Activated naive CD8-positive, alpha-beta T cell treated with anti-CD3 and anti-CD28 coated beads for 36 hours (primary cell): ENCODE results near the gene GTF2IRD1. TPM values are rescaled to one million over a fixed set of nuclear protein-coding genes. Genes with fewer than 3 reads are reported as not detected.
"Not testable (repeated sequence)": the region's sequence is repeated elsewhere in the genome, so short reads cannot be mapped to it uniquely, and the experiment has no call there.

Experiments
- DNase-seq: peaks from one replicate; pipeline ENCODE4 v3.0.0; 2021
- H3K27ac Mint-ChIP-seq: one replicate; pipeline ENCODE4 v1.8.0; 2022; ENCODE audit warnings: mild to moderate bottlenecking, moderate library complexity, mixed read lengths
- H3K27me3 Mint-ChIP-seq: one replicate; pipeline ENCODE4 v1.8.0; 2022; ENCODE audit warnings: mild to moderate bottlenecking, mixed read lengths
- H3K36me3 Mint-ChIP-seq: one replicate; pipeline ENCODE4 v1.8.0; 2021; ENCODE audit warnings: mild to moderate bottlenecking, mixed read lengths
- H3K4me1 Mint-ChIP-seq: one replicate; pipeline ENCODE4 v1.8.0; 2021; ENCODE audit warnings: mixed read lengths
- H3K4me3 Mint-ChIP-seq: one replicate; pipeline ENCODE4 v1.8.0; 2022; ENCODE audit warnings: mild to moderate bottlenecking, moderate library complexity, mixed read lengths
- H3K9me3 Mint-ChIP-seq: one replicate; pipeline ENCODE4 v1.8.0; 2022; ENCODE audit warnings: mixed read lengths
- total RNA-seq, 2 experiments: library from RNA; stranded (reverse); gene quantifications; one replicate each; pipeline ENCODE4 v1.2.3, GENCODE V29; 2021

Gene GTF2IRD1, protein sequence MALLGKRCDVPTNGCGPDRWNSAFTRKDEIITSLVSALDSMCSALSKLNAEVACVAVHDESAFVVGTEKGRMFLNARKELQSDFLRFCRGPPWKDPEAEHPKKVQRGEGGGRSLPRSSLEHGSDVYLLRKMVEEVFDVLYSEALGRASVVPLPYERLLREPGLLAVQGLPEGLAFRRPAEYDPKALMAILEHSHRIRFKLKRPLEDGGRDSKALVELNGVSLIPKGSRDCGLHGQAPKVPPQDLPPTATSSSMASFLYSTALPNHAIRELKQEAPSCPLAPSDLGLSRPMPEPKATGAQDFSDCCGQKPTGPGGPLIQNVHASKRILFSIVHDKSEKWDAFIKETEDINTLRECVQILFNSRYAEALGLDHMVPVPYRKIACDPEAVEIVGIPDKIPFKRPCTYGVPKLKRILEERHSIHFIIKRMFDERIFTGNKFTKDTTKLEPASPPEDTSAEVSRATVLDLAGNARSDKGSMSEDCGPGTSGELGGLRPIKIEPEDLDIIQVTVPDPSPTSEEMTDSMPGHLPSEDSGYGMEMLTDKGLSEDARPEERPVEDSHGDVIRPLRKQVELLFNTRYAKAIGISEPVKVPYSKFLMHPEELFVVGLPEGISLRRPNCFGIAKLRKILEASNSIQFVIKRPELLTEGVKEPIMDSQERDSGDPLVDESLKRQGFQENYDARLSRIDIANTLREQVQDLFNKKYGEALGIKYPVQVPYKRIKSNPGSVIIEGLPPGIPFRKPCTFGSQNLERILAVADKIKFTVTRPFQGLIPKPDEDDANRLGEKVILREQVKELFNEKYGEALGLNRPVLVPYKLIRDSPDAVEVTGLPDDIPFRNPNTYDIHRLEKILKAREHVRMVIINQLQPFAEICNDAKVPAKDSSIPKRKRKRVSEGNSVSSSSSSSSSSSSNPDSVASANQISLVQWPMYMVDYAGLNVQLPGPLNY
- 1 to 10 TPM; 2.0 to 2.2 TPM for total RNA-seq

DNA sequence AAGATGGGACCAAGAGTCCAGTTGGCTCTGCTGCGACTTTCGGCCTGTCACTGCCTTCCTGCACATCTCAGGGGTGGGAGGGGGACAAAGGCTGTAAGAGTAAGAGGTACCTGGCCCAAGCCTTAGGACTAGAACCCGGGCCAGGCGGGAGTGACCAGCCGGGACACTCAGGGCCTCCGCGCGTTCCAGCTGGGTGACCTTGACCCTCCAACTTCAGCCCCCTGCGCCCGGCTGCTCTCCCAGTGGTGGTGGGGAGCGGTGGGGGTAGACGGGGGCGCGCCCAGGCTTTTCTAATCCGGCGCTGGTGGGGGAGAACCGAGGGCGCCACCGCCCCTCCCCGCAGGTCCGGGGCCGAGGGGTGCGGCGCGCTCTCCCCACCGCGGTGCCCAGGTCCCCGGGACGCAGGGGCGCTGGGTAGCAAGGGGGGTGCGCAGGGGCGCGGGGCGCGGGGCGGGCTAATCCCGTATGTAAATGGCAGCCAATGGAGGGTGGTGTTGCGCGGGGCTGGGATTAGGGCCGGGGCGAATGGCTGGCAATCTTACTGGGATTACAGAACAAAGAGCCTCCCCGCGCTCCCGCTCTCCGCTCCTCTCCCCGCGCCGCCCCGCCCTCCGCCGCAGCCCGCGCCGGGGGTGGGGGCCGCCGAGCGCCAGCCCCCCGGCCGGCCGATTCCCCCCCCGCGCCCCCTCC lies at the start of gene GTF2IRD1:
Gene GTF2IRD1 (plus strand): TSS at position 585 of the 690 bp plus-strand sequence. CDS start 54,175 bp downstream, outside the sequence.
- H3K27me3 Mint-ChIP-seq: no peaks in the 10 kb centered on the region
- no peaks in the 10 kb centered on the region for H3K36me3 Mint-ChIP-seq
- H3K4me1 Mint-ChIP-seq: peaks cover 15% of the 10 kb centered on the region
- no peaks in the 10 kb centered on the region for H3K9me3 Mint-ChIP-seq
- H3K4me3 Mint-ChIP-seq: peak within 1 kb of the TSS; percentile 76
- DNase-seq: peak; percentile 60
- H3K27ac Mint-ChIP-seq: peak within 1 kb of the TSS; percentile 89

DNA sequence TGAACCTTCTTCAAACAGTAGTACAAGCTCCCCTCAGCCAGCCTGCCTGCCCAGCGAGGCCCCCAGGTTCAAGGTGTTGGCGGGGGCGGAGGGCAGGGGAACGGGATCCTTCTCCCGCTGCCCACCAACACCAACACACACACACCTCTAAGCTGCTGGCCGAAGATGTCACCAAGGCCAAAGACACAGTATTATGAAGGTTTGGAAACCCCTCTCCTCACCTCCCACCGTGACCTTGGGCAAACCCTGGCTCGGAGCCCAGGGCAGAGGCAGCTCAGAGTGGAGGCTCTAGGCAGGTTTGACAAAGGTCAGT lies 49.4 kb upstream of the GTF2IRD1 start:
- no peaks in the 10 kb centered on the region for H3K36me3 Mint-ChIP-seq
- H3K27me3 Mint-ChIP-seq: no peaks in the 10 kb centered on the region
- no peak for DNase-seq
- H3K9me3 Mint-ChIP-seq: no peaks in the 10 kb centered on the region
- no peak overlapping the region for H3K4me3 Mint-ChIP-seq
- peaks cover 2% of the 10 kb centered on the region for H3K4me1 Mint-ChIP-seq
- no peak overlapping the region for H3K27ac Mint-ChIP-seq

DNA sequence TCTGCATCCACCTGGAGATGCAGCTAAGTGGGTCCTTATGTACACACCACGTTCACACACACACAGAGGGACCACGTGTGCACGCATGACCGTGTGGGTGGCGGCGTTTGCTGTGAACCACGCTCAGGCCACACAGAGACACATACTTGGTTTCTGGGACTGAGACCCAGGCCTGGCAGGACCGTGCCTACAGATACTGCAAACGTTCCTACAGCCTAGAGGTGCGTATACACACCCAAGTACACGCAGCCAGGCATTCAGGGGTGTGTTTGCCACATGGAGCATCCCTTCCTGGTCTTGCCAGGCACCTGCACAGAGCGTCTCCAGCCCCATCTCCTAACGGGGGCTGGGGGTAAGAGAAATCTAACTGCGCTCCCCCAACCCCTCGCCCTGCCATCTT lies 49.0 kb upstream of the GTF2IRD1 start:
- Mint-ChIP-seq H3K36me3 (no peaks in the 10 kb centered on the region), H3K27me3 (no peaks in the 10 kb centered on the region), H3K4me1 (peaks cover 2% of the 10 kb centered on the region), H3K27ac (no peak overlapping the region), H3K9me3 (no peaks in the 10 kb centered on the region), H3K4me3 (no peak overlapping the region)
- DNase-seq: no peak

DNA sequence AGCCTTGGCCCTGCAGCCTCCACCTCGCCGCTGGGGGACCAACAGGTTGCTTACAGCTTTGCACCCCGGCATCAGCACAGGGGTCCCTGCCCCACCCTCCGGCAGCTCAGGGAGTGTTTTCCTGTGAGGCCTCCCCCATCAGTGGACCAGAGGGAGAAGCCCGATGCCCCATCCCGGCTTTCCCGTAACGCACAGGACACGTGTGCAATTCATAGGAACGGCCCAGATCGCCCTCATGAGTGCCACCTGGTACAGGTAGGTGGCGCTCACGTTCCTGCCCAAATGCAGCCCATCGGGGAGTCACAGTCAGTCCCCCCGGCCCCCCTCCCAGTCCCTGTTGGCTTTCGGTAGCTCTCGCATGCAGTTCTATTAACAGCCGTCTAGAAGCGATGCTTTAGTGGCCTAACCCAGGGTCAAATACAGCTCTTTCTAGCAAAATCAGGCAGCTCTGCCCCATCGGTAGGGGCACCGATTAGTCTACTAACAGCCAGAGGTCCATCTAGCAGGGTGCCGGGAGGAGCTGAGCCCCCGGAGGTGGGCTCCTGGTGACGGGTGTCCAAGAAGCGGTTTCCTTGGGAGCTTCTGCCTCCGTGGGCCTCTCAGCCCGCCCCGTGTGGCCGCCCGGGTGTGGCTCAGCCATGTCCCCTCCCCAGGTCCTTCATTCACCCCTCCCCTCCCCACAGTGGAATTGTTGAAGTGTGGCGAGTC lies 48.4 kb upstream of the GTF2IRD1 start:
- Mint-ChIP-seq H3K27ac (no peak overlapping the region), H3K9me3 (no peaks in the 10 kb centered on the region), H3K4me3 (no peak overlapping the region), H3K36me3 (no peaks in the 10 kb centered on the region), H3K4me1 (peaks cover 2% of the 10 kb centered on the region), H3K27me3 (no peaks in the 10 kb centered on the region)
- DNase-seq: peak; percentile 12

DNA sequence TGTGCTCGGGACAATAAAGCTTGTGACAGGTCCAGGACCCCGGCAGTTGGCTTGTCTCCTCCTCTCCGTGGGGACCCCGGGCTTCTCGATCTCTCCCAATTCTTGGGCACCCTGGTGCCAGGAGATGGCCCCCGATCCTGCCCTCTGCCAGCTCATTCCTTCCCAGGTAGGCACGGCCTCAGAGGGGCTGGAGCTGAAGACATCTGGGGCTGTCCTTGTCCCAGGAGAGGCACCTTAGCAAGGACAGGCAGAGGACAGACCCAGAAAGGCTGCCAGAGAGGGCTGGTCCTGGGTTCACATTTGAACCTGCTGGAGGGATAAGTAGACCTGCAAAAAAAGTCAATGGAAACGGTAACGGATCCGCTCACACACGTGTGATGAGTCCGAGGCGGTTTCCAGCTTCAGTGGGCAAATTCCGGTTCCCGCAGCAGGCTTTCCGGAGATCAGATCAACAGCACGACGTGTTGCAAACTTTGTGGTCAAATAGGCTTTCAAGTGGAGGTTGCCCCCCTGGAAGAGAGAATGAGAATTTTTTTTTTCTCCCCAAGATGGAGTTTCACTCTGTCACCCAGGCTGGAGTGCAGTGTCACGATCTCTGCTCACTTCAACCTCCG lies 47.7 kb upstream of the GTF2IRD1 start:
- Mint-ChIP-seq H3K27ac (no peak overlapping the region), H3K36me3 (no peaks in the 10 kb centered on the region)

DNA sequence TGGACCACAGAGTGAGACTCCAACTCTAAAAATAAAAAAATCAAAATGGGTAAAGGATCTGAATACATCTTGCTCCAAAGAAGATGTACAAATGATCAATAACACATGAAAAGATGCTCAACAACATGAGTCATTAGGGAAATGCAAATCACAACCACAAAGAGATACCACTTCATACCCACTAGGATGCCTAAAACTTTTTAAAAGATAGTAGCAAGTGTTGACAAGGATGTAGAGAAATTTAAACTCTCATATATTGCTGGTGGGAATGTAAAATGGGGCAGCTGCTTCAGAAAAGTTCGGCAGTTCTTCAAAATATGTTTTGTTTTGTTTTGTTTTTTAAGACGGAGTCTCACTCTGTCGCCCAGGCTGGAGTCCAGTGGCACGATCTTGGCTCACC lies 45.7 kb upstream of the GTF2IRD1 start:
- Mint-ChIP-seq H3K4me1 (peaks cover 2% of the 10 kb centered on the region), H3K27ac (no peak overlapping the region), H3K27me3 (no peaks in the 10 kb centered on the region), H3K36me3 (no peaks in the 10 kb centered on the region), H3K4me3 (no peak overlapping the region), H3K9me3 (no peaks in the 10 kb centered on the region)
- no peak for DNase-seq

More for the DNA sequence above, 47.7 kb upstream of the GTF2IRD1 start:
- Mint-ChIP-seq H3K4me3 (no peak overlapping the region), H3K27me3 (no peaks in the 10 kb centered on the region), H3K4me1 (peaks cover 2% of the 10 kb centered on the region), H3K9me3 (no peaks in the 10 kb centered on the region)
- DNase-seq: no peak

DNA sequence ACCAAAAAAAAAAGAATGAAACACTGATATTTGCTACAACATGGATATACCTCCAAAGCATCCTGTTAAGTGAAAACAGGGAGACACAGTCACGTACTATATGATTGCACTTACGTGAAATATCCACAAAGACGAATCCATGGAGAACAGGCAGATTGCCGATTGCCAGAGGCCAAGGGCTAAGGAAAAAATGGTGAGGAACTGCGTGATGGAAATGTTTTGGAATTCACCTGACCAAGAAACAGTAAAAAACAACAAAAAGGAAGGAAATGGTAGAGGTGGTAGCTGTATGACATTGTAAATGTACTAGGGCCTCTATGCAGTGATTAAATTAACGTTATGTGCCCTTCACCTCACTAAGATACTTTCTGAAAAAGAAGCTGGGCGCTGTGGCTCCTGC lies 44.1 kb upstream of the GTF2IRD1 start:
- Mint-ChIP-seq H3K27ac (no peak overlapping the region), H3K27me3 (no peaks in the 10 kb centered on the region), H3K36me3 (no peaks in the 10 kb centered on the region), H3K9me3 (no peaks in the 10 kb centered on the region), H3K4me1 (peaks cover 2% of the 10 kb centered on the region), H3K4me3 (no peak overlapping the region)
- DNase-seq: no peak

DNA sequence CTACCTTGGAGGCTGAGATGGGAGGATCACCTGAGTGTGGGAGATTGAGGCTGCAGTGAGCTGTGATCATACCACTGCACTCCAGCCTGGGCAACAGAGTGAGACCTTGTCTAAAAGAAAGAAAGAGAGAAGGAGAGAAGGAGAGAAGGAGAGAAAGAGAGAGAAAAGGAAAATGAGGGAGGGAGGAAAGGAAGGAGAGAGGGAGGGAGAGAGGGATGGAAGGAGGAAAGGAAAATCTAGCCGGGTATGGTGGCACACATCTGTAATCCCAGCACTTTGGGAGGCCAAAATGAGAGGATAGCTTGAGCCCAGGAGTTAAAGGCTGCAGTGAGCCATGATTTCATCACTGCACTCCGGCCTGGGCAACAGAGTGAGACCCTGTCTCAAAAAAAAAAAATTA lies 42.9 kb upstream of the GTF2IRD1 start:
- no peak overlapping the region for H3K4me3 Mint-ChIP-seq
- no peak for DNase-seq
- H3K27ac Mint-ChIP-seq: no peak overlapping the region
- H3K36me3 Mint-ChIP-seq: no peaks in the 10 kb centered on the region
- no peaks in the 10 kb centered on the region for H3K9me3 Mint-ChIP-seq
- H3K4me1 Mint-ChIP-seq: peaks cover 2% of the 10 kb centered on the region
- H3K27me3 Mint-ChIP-seq: no peaks in the 10 kb centered on the region

DNA sequence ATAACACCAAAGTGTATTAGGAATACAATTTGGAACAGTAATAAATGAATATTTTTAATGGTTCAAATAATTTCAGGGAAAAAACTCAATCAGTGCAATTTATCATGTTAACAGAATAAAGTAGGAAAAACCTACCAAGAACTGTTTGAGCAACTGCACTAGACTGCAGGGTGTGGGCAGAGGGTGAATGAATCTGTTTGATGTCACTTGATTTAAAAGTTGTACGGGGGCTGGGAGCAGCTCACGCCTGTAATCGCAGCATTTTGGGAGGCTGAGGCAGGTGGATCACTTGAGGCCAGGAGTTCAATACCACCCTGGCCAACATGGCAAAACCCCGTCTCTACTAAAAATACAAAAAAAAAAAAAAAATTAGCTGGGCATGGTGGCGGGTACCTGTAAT lies 42.1 kb upstream of the GTF2IRD1 start:
- H3K36me3 Mint-ChIP-seq, H3K9me3 Mint-ChIP-seq, H3K27ac Mint-ChIP-seq, DNase-seq, H3K4me3 Mint-ChIP-seq, H3K4me1 Mint-ChIP-seq, H3K27me3 Mint-ChIP-seq: not testable (repeated sequence)

DNA sequence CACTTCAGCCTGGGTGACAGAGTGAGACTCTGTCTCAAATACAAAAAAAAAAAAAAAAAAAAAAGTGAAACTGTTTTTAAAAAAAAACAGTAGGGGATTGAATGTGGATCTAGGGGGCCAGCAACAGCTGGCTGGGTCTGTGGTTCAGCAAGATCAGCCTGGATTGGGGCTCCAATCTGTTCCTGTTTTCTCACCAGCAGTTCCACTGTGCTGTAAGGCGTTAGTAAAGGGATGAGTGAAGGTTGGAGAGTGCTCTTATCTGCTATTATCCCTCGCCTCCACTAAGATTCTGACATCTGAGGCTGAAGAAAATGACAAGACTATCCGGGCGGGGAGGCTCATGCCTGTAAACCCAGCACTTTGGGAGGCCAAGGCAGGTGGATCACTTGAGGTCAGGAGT lies 41.6 kb upstream of the GTF2IRD1 start:
- Mint-ChIP-seq H3K9me3 (no peaks in the 10 kb centered on the region), H3K27me3 (no peaks in the 10 kb centered on the region), H3K4me3 (no peak overlapping the region), H3K4me1 (peaks cover 2% of the 10 kb centered on the region), H3K27ac (no peak overlapping the region), H3K36me3 (no peaks in the 10 kb centered on the region)
- no peak for DNase-seq

DNA sequence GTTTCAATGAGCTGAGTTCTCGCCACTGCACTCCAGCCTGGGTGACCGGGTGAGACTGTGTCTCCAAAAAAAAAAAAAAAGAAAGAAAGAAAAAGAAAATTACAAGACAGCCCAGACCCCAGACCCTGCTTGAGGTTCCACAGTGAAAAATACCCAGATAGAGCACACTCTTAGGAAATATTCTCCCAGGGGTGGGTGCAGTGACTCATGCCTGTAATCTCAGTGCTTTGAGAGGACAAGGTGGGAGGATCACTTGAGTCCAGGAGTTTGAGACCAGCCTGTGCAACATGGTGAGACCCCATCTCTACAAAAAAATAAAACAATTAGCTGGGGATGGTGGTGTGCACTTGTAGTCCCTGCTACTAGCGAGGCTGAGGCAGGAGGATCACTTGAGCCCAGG lies 41.1 kb upstream of the GTF2IRD1 start:
- Mint-ChIP-seq H3K4me3 (no peak overlapping the region), H3K36me3 (no peaks in the 10 kb centered on the region), H3K27ac (no peak overlapping the region), H3K27me3 (no peaks in the 10 kb centered on the region), H3K9me3 (no peaks in the 10 kb centered on the region), H3K4me1 (peaks cover 2% of the 10 kb centered on the region)
- DNase-seq: no peak

DNA sequence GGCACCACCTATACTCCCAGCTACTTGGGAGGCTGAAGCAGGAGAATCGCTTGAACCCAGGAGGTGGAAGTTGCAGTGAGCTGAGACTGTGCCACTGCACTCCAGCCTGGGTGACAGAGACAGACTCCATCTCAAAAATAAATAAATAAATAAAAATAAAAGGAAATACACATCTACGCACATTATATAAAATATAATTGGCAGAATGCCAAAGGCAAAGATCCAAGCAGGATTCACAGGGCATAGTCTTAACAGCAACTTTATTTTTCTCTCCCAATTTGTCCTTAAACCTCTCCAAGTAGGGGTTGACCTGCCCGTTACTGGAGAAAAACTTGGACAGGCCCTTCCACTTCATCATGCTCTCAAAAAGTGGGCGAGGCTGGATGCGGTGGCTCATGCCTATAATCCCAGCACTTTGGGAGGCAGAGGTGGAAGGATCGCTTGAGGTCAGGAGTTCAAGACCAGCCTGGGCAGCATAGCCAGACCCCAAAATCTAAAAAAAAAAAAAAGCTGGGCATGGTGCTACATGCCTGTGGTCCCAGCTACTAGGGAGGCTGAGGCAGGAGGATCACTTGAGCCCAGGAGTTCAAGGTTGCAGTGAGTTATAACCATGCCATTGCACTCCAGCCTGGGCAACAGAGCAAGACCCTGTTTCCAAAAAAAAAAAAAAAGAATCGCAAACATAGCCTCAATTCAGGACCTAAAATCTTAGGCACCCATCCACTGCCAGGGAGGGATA lies 38.9 kb upstream of the GTF2IRD1 start:
- DNase-seq, H3K27ac Mint-ChIP-seq, H3K9me3 Mint-ChIP-seq, H3K36me3 Mint-ChIP-seq, H3K27me3 Mint-ChIP-seq, H3K4me3 Mint-ChIP-seq, H3K4me1 Mint-ChIP-seq: not testable (repeated sequence)

DNA sequence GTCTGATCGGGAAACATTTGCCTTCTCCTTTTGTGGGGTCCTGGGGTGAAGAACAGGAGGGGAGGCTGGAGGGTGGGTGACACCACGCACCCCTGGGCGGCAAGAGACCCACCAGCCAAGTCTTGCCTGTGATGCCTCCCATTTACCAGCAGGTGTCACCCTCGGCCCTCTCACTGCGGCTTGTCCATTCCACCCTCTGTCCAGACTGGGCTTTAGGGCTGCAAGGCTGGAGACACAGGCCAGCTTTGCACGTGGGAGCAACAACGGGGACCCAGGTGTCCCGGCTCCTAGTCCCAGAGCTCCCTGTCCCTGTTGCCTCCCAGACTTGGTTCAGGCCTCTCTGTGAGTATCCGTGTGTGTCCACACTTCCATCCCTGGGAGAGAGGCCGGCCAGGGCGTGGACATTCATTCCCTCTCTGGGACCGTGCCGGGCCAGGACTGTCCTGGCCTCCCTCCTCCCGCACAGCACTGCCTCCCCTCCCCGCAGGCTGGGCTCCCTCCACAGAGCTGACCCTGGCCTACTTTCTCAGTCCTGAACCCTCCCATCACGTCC lies 36.2 kb upstream of the GTF2IRD1 start:
- Mint-ChIP-seq H3K9me3 (no peaks in the 10 kb centered on the region), H3K27ac (no peak overlapping the region), H3K27me3 (no peaks in the 10 kb centered on the region), H3K4me1 (no peaks in the 10 kb centered on the region), H3K4me3 (no peak overlapping the region), H3K36me3 (no peaks in the 10 kb centered on the region)
- peak; percentile 49 for DNase-seq

DNA sequence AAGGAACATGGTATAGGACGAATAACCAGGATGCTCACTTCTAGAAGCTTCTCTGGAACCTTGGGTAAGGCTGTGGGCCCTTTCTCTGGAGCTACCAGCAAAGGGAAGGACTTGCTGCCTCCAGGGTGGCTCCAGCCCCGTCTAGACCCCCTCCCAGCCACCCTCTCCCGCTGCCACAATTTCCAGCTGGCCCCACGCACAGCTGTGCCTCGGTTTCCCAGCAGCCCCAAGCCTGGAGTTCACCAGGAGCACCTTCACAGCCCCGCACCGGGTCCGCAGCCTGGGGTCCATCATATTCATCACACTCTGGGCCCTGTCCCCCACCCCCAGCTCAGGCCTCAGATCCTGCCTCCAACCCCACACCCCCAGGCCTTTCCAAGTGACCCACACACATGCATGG lies 35.6 kb upstream of the GTF2IRD1 start:
- DNase-seq: no peak
- H3K36me3 Mint-ChIP-seq: no peaks in the 10 kb centered on the region
- no peak overlapping the region for H3K27ac Mint-ChIP-seq
- no peak overlapping the region for H3K4me3 Mint-ChIP-seq
- H3K9me3 Mint-ChIP-seq: no peaks in the 10 kb centered on the region
- H3K4me1 Mint-ChIP-seq: no peaks in the 10 kb centered on the region
- H3K27me3 Mint-ChIP-seq: no peaks in the 10 kb centered on the region
